Mesothelial cell of epicardium (in vitro differentiated cells): ENCODE results near the gene CHST11. TPM values are rescaled to one million over a fixed set of nuclear protein-coding genes. Genes with fewer than 3 reads are reported as not detected.

Experiments
- DNase-seq, 2 experiments: peaks; one replicate each; pipeline ENCODE4 v3.0.0; 2021; ENCODE audit warnings: low spot score in 2 of 2; ENCODE audit not compliant: unreplicated experiment in 2 of 2
- H3K27ac Mint-ChIP-seq: 2 replicates; pipeline ENCODE4 v1.8.0; 2021; ENCODE audit warnings: mixed read lengths
- H3K27me3 Mint-ChIP-seq: 2 replicates; pipeline ENCODE4 v1.8.0; 2021; ENCODE audit warnings: low read depth, mixed read lengths
- H3K36me3 Mint-ChIP-seq: 2 replicates; pipeline ENCODE4 v1.8.0; 2021; ENCODE audit warnings: mixed read lengths
- H3K4me1 Mint-ChIP-seq: 2 replicates; pipeline ENCODE4 v1.8.0; 2021; ENCODE audit warnings: mixed read lengths
- H3K4me3 Mint-ChIP-seq: 2 replicates; pipeline ENCODE4 v1.8.0; 2021; ENCODE audit warnings: mild to moderate bottlenecking, moderate library complexity, mixed read lengths
- H3K9me3 Mint-ChIP-seq: 2 replicates; pipeline ENCODE4 v1.8.0; 2021; ENCODE audit warnings: mixed read lengths
- total RNA-seq: library from RNA; stranded (reverse); gene quantifications from 3 replicates; pipeline ENCODE4 v1.2.1, GENCODE V29; 2021
- TF ChIP-seq, protein P1 (sequence below): fragments of 200-600 bp; sonication (generic); IDR thresholded peaks from one replicate; pipeline ENCODE4 v1.5.0; 2021; ENCODE audit warnings: antibody characterized with exemption; ENCODE audit not compliant: unreplicated experiment

The CHST11 gene
- total RNA-seq, 1 donor from 2014 or later = 15.0 TPM

DNA sequence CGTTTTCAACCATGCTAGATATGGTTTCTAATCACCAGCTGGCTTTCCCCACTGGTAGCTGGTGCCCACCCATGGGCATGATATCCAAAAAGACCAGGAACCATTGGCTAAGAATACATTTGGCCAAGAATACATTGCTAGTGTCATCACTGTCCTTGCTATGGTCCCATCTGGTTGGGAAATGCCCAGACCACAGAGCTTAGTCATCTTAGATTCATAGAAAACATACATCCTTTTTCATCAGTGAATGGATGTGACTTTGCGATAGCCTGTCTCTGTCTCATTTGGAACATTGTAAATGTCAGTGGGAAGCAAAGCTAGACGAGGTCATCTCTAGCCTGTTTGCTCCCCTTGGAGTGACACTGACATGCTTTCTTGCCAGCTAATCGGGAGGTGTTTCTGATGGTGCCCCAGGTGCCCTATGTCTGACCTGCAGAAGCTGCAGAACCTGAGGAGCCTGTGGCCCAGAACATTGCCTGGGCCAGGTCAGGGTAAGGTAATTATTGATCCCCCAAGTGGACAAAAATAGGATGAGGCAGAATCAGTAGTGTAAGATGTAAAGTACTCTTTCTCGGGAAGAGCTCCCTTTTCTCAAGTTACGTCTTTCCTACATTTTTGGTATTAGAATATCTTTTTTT, 306.5 kb downstream of the CHST11 start:
- Mint-ChIP-seq H3K4me3 (no peak overlapping the region), H3K9me3 (peaks cover 1% of the 10 kb centered on the region), H3K36me3 (no peaks in the 10 kb centered on the region), H3K4me1 (no peaks in the 10 kb centered on the region), H3K27ac (no peak overlapping the region), H3K27me3 (peaks cover 3% of the 10 kb centered on the region)
- TF ChIP-seq, protein P1, sequence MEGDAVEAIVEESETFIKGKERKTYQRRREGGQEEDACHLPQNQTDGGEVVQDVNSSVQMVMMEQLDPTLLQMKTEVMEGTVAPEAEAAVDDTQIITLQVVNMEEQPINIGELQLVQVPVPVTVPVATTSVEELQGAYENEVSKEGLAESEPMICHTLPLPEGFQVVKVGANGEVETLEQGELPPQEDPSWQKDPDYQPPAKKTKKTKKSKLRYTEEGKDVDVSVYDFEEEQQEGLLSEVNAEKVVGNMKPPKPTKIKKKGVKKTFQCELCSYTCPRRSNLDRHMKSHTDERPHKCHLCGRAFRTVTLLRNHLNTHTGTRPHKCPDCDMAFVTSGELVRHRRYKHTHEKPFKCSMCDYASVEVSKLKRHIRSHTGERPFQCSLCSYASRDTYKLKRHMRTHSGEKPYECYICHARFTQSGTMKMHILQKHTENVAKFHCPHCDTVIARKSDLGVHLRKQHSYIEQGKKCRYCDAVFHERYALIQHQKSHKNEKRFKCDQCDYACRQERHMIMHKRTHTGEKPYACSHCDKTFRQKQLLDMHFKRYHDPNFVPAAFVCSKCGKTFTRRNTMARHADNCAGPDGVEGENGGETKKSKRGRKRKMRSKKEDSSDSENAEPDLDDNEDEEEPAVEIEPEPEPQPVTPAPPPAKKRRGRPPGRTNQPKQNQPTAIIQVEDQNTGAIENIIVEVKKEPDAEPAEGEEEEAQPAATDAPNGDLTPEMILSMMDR = no peak
- DNase-seq = no peak

DNA sequence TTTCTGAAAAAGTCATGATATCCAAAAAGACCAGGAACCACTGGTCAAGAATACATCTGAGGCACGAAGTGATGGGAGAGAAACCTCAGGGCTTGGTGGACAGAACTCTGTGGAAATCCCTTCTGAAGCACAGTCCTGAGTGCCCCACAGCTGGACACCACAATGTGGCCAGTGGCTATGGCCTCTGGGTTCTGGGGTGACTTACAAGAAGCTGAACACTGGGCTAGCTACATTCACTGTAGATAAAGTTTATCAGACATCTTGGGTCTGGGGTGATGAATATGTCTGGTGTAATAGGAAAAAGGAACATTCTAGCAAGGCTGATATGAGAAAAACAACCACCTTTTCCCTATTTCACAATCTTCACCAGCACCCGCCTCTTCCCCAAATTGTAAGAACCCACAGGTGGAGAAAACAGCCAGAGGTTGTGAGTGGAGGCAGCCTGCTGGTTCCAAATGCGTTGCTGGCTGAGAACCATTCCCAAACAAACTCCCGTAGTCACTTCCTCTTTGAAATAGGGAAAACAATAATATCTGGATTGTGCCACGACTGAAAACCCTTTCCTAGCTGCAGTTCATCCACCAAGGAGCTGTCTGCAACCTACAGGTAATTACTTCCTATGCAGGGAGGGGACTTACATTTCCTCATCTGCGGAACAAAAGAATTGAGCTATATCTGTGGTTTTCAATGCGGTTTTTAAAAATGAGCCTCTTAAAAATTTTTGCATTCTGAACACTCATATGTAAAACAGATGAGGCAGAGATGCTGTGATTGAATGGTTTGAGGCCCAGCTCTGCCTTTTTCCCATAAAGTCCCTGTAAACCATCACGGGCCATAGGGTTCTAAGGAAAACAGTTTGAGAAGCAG, 307.7 kb downstream of the CHST11 start:
- H3K36me3 Mint-ChIP-seq = no peaks in the 10 kb centered on the region
- no peak overlapping the region for H3K27ac Mint-ChIP-seq
- no peak for DNase-seq
- no peaks in the 10 kb centered on the region for H3K9me3 Mint-ChIP-seq
- no peak overlapping the region for H3K4me3 Mint-ChIP-seq
- TF ChIP-seq, protein P1 = no peak
- no peaks in the 10 kb centered on the region for H3K4me1 Mint-ChIP-seq
- H3K27me3 Mint-ChIP-seq = peaks cover 3% of the 10 kb centered on the region

DNA sequence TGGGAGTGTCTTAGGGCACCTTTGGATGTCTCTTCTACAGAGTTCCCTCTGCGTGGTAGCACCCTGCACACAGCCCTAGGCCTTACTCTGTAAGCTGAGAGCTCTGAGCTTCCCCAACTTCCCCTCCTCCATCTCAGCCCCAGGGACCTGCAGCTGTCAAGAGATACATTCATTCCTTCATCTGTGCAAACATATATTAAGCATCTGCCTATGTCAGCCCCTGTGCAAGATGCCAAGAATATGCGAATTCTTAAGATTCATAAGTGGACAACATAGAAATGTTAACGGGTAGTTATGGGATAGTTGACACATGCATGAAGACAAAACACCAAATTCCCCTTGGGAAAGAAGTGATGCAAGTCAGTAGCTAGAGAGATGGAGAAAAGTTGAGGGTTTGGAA, 310.5 kb downstream of the CHST11 start:
- H3K27ac Mint-ChIP-seq = no peak overlapping the region
- peaks cover 5% of the 10 kb centered on the region for H3K9me3 Mint-ChIP-seq
- H3K4me3 Mint-ChIP-seq = no peak overlapping the region
- no peaks in the 10 kb centered on the region for H3K36me3 Mint-ChIP-seq
- H3K27me3 Mint-ChIP-seq = no peaks in the 10 kb centered on the region
- DNase-seq = no peak
- TF ChIP-seq, protein P1 = no peak
- no peaks in the 10 kb centered on the region for H3K4me1 Mint-ChIP-seq

DNA sequence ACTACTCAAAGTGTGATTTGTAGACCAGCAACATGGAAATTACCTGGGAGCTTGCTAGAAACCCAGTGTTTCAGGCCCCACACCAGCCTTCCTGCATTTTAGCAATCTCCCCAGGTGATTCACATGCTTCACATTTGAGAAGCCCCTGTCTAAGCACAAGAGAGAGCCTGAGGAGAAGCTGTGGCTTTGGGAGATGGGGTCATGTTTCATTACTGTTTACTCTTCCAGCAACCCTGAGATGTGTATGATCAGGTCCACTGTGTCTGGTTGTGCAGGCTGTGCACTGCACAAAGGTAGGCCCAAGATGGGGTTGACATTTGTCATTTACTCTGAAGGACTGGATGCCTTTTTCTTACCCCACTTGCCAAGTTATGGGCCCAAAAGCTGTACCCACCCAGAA, 311.3 kb downstream of the CHST11 start:
- DNase-seq = no peak
- peaks cover 11% of the 10 kb centered on the region for H3K9me3 Mint-ChIP-seq
- H3K4me3 Mint-ChIP-seq = no peak overlapping the region
- TF ChIP-seq, protein P1 = no peak
- H3K27me3 Mint-ChIP-seq = no peaks in the 10 kb centered on the region
- H3K36me3 Mint-ChIP-seq = peaks cover 4% of the 10 kb centered on the region
- H3K4me1 Mint-ChIP-seq = no peaks in the 10 kb centered on the region
- H3K27ac Mint-ChIP-seq = no peak overlapping the region

DNA sequence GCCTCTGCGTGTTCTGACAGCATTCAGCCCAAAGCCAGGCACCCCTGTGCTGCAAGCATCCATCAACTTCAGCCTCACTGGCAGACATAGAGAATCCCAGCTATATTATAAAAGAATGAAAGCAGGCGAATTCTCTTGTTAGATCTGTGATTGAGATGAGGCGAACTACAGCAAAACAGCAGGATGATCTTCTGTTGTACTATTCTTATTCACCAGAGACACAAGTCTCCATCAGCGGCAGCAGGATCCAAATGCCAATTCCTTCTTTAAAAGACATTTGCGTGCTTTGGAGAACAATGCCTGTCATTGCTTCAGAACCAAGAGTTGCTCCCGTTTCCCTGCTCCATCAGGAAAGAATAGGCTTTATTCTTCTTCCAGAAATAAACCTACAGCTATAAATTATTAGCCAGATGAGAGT, 312.4 kb downstream of the CHST11 start:
- Mint-ChIP-seq H3K4me3 (no peak overlapping the region), H3K36me3 (peaks cover 6% of the 10 kb centered on the region), H3K27me3 (no peaks in the 10 kb centered on the region), H3K4me1 (no peaks in the 10 kb centered on the region), H3K9me3 (peaks cover 21% of the 10 kb centered on the region), H3K27ac (no peak overlapping the region)
- DNase-seq = no peak
- TF ChIP-seq, protein P1 = no peak
